Right forelimb (tissue), 1 donor: Measurements from ENCODE around the gene TAC4.

Experiments used
- DNase-seq: peaks from one replicate; pipeline ENCODE4 v3.0.0-alpha.2; 2018

TAC4 gene, protein sequence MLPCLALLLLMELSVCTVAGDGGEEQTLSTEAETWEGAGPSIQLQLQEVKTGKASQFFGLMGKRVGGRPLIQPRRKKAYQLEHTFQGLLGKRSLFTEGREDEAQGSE

DNA sequence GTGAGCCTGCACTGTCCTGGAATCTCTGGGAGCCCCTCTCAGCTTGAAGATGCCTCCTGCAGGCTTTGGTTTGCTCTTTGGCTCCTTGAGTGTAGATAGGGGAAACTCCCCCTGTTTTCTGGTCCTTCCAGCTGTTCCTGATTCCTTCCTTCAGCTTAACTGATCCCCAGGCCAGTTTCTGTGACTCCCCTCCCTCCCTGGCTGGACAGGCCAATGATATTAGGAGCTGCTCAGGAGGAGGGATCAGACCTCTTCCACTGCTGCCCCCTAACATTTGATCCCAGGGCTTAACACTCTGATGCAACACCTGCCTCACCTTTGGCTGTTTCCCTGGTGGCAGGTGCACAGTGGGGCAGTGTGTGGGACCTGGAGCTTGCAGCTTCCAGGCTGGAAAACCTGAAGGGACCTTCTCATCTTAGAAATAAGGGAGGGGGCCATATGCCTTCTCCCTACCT lies at the start of gene TAC4:
TAC4 (minus strand) TSS at position 51 of the 455 bp plus-strand sequence. CDS start 52 bp downstream, outside the sequence.
- no peak for DNase-seq

DNA sequence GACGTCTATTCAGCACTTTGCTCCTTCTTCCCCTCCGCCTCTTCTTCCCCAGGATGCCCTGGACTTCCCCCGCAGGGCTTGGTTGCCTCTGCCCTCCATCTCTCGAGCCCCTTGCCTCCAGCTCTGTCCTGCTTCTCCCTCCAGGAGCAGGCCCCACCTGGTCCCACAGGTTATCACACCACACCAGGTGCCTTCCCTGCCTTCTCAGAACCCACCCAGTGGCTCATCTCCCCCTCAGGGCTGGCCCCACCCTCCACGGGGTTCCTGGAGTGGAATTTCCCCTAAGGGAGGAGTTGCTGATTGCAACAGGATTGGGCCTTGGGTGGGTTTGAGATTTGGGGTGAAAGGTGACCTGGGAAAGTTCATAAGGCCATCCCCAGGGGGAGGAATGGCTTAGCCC lies 49.0 kb upstream of the TAC4 start:
- DNase-seq = no peak

DNA sequence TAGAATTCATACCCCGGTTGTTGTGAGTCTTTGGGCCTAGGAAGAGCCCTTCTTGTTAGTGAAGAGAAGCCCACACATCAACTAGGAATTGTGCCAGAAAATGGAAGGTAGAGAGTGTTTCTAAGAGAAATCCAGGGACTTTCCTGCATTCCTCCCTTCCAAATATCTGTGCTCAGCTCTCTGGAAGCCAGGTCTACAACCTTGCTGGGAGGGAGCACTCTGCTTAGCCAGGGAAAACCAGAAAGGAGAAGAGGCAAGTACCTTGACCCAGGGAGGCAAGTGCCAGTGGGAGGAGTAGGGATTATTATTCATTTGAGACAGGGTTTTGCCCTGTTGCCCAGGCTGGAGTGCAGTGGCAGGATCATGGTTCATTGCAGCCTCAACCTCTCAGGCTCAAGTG lies 48.4 kb upstream of the TAC4 start:
- DNase-seq = no peak

DNA sequence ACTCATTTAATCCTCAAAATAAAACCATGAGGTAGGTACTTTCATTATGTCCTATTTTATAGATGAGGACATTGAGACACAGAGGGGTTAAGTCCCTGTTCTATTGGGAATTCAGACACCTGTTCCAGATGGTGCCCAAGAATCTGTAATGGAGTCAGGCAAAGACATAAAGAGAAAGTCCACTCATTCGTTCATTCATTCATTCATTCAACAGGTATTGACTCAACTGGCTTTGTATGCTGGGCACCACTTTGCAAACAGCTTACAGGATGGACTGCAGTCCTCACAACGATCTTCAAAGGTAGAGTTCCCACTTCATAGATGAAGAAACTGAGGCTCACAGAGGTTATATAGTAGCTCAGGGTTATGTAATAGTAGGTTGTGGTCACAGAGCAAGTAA lies 47.9 kb upstream of the TAC4 start:
- no peak for DNase-seq

DNA sequence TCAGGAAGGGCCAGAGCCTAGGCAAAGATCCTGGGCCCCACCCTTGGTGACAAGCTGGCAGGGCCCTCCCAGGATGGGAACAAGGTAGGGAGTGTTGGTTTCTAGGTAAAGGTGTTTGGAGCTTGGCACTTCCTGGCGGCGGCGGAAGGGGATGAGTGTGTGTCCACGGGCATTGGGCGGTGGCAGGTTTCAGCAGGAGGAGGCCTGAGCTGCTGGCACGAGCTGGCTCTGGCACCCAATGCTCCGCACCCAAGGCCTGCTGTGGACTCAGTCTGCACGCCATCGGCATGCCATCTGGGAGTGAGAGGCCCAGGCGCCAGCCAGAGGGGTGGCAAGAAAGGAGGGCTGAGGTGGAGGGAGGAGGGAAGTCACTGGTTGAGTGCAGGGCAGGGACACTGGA lies 46.9 kb upstream of the TAC4 start:
- no peak for DNase-seq

DNA sequence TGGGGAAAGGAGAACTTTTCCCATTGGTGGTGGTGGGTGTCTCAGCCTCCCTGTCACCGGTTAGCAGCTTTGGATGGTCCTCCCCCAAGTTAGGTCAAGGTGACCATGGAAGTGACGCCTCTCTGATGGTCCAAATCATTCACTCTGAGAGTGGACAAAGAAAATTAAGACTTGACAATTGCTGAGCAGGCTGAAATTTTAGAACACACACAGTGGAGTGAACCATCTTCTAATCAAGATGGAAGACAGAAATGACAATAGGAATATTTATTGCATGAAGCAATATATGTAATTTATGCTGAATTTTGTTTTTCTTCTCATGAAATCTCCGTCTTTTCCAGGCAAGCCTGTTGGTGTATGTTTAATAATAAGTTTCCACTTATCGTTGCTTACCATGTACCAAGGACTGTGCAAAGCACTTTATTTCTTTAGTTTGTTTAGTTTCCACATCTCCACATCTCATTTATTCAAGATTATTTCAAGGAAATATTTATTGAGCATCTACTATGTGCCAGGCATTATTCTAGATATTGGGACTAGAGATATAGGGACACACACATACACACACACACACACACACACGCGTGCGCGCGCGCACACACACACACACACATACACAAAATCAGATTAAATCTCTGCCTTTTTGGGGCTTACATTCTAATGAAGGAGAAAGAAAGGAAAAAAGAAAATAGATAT lies 44.0 kb upstream of the TAC4 start:
- no peak for DNase-seq

DNA sequence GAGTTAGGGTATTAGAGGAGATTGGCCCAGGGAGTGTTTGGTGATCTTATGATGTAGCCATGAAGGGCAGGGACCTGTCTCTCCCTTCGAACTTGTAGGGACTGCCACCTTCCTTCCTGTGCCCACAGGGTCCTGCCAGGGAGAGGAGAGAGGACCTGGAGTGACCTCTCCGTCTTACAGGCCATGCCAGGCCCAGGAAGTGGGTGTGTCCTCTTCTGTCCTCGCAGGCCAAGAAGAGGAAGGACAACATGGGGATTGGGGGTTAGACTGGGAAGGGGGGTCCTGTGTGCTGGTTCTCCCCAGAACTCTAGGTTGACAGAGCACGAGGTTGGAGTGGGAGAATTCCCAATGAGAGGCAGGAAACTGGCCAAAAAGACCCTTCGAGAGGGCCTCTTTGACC lies 43.4 kb upstream of the TAC4 start:
- no peak for DNase-seq

DNA sequence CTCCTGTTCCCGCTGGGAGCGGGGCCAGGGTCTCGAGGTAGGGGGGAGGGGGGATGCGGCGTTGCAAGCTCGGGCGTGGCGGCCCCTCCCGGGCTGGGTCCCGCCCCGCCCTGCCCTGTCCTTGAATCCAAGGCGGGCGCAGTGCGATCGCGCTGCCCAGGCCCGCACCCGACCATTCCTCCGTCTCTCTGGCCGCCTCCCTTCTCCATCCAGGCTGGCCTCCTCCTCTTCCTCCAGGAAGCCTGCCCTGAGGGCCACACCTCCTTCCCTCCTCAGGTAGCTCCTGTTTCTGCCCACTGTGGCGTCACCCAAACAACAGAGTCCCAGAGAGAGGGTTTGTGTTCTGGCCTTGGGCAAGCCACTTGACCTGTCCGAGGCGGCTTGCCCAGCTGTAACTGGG lies 43.0 kb upstream of the TAC4 start:
- no peak for DNase-seq

DNA sequence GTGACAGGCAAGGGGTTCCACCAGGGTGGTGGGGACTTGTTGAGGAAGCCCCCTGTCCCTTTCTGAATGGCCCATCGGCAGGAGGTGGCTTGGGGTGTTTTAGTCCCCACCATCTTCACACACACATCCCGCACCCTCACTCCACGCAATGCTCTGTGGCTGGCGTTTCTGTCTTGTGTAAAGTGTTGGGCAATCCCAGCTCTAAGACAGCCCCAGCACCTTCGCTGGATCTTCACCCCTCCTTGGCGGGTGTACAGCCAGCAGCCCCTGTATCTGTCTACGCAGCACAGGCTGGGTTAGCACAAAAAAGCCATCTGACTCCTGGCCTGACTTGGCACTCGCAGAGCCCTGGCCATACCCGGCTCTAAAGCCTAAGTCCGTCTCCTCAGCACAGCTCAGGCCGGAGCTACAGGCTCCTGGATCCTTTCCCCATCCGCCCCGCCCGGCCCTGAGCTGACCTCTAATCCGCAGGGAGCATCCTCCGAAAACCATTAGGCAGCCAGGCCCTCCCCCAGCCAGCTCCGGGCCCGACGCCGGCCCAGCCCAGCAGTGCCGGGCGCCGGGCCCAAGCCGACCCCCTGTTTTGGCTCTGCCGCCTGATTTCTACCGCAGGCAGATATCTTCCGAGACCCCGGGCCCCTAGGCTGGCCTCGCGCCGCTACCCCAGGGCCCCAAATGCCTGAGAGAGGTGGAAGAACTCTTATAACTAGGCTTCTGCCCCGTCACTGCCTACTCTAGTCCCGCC lies 42.4 kb upstream of the TAC4 start:
- no peak for DNase-seq

DNA sequence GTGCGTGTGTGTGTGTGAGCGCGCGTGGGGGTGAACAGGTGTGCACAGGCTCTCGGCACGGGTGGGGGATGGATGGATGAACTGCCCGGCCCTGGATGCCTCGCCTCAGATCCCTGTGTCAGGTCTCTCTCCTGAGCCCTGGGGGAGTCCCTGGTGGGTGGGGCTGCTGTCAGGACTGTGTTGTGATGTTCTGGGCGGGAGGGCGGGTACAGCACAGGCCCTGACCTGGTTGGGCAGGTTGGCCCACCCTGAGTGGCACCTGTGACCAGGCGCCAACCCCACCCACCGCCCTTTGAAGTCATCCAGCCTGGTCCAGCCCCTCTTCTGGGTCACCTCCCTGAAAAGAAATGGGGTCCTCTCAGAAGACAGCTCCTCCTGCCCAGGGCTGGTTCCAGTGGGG lies 41.6 kb upstream of the TAC4 start:
- DNase-seq = no peak

DNA sequence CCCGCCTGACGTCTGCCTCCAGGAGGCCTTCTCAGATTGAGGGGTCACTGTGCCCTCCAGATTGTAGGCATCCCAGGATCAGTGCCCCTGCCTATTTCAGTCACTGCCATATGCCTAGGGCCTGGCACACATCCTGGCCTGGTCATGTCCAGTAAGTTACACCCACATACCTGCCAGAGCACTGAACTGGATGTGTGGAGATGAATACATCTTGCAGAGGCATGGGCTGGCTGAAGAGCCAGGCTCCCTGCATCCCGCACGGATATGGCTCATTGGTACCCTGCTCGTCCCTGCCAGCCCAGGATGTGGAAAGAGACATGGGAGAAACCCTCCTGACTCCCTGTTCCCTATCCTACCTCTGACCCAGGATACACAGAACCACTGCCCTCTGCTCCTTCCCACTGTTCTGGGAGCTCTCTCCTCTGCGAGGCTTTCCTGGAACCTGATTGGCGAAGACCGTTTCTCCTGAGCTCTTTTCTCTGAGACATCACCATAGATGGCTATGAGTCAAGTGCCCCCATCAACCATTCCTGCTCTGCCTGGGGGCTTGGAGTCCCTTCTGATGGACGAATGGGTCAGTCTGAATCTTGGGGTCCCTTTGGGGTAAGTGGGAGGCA lies 40.0 kb upstream of the TAC4 start:
- DNase-seq = no peak

DNA sequence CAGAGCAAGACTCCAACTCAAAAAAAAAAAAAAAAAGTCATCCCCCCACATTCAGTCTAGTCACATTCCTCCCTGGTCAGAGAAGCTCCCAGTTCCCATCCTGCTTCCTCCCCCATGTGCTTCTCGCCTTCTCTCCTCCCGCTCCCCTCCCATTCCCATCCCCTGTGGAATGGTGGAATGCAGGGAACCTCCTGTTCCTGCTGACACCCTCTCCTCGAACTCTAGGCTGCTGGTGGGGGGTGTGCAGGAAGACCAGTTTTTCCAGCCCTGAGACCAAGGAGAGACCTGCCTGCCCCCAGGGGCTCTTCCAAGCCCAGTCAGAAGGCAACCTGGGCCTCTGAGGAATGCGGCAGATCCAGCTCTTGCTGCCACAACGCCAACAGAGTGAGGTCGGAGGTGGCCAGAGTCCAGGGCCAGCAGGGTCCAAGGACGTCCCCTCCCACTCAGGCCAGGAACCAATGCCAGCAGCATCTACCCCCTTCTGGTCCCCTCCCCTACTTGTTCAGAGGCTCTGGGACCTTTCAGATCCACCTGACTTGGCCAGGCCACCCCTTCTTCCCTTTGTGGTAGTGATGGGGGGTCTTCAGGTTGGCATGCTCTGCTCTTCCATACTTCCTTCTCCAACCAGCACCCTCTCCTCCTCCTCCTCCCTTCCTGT lies 39.3 kb upstream of the TAC4 start:
- no peak for DNase-seq

DNA sequence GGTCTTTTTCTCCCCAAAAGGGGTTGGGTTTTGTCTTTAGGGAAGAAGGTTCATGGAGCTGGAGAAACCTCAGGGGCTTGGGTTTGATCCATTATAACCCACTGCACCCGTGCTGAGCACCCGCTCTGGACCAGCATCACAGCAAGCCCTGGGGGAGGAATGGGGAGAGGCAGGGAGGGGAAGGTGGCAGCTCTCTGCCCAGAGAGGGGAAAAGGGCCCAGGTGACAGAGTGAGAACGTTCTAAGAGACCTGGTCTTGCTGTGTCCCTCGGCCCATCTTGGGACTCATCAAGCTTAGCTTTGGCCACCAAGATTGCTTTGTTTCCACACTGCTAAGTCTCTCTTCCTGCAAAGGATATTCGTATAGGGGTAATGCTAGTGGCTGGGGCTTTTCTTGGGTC lies 38.2 kb upstream of the TAC4 start:
- DNase-seq = no peak

DNA sequence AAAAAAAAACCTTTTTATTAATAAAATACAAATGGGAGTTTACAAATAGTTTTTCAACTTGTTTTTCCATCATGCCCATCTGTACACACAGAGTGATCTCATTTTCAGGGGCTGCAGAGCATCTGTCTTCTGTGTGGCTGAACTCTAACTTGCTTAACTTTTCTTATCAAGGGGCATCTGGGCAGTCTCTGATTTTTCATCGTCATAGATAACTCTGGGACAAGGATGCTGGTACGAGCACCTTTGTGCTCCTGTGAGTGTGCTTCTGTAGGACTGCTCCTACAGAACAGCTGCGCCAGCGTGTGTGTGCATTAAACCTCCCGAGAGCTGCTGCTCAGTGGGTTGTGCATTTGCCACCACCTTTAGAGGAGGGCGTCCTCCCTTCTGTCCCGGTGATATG lies 34.6 kb upstream of the TAC4 start:
- no peak for DNase-seq

DNA sequence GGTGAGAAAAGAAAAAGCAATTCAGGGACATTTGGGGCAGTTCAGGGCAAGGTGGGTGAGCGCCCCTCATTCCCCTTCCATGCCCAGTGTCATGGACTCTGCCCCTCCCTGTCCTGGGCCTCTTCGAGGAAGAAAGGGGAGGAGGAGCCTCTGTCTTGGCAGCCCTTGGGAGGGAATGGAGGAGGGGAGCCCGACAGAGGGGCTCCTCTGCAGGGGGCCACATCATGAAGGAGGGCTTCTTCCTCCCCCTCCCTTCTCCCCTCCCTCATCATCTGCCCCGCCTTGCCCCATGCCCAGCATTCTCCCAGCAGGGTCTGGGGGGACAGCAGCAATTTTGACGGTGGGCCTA lies 33.2 kb upstream of the TAC4 start:
- no peak for DNase-seq

DNA sequence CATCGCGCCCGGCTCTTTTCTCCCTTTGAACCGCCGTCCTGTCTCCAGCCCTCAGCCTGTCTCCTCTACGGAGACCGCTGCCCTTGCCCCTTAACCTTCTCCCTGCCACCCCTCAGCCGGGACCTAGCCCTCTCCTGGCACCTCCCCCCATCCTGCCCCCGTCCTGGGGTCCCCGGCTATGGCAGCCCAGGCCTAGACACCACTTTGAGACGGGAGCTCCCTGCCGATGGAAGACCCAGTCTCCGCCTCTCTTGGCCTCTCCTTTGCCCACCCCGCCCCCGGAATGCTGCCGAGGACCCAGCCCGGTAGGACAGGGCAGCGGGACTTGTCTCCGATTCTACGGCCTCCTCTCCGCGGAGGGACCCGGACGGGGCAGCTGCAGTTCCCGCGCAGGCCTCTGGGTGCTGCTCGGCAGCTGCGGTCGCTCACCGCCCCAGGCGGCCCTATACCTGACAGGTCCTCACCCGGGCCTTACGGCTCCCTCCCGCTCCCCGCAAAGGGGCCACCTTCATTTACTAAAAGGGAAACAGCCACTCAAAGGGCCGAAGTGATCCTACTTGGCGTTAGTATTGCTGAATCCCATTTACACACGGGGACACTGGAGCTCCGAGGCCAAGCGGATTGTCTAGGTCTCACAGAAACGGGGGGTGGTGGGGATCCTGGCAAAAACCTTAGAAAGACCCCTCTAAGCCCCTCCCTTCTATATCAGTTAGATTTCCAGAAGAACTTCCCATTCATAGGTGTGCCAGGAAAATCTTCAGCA lies 32.6 kb upstream of the TAC4 start:
- DNase-seq = peak; percentile 81

DNA sequence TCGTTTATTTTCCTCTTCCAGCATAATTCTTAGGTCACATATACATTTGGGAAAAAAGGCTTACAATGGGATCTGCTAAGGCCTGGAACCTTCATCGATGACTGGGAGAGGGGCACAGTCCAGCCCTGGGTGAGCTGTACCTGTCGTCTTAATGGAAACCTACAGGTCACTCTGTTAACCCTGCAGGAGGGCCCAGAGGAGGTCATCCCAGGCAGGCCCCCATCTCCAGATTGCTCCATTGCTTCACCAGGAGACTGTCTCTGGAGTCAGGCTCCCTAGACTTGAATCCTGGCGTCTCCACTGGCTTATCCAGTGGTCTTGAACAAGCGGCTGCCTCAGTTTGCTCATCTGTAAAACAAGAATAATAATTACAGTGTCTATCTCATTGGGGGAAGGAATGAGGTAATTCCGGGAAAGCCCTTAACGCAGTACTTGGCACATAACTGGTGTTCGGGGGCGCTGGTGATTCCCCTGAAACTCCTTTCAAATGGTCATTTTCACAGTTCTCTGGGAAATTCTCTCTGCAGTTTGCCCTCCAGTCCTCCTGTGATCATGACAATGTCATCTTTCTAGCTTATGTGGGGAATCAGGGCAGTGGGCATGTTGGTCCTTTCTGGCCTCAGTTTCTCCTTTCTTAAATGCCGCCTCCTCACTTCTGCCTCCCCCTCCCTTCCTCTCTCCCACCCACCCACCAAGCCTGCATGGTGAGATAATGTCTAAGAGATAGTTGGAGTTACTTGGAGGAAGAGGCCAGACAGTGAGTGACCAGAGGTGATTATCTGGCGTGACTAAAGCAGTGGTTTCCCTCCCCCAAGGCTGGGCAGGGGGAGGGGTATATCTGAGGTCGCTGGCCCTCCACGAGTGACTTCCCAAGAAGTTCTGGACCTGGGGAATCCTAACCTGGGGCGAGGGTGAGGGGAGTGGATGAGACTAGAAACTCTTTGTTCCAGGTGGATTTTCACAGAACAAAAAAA lies 31.3 kb upstream of the TAC4 start:
- DNase-seq = no peak

DNA sequence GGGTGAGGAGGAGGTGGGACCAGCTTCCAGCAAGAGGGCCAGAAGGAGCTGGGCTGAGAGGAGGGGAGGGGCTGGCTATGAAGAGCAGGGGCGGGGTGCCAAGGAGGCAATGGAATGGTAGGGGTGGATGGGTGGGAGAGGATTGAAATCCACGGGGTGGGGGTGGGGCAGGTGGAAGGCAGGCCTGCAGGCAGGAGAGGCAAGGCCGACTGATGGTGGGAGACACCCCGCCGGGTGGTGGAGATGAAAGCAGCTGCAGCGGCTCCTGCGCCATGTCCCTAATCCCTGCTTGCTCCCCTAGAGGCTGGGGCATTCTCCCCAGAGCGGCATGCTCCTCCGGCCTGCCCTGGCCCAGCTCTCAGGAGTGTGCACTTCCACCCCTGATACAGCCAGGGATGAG lies 27.8 kb upstream of the TAC4 start:
- DNase-seq = no peak

DNA sequence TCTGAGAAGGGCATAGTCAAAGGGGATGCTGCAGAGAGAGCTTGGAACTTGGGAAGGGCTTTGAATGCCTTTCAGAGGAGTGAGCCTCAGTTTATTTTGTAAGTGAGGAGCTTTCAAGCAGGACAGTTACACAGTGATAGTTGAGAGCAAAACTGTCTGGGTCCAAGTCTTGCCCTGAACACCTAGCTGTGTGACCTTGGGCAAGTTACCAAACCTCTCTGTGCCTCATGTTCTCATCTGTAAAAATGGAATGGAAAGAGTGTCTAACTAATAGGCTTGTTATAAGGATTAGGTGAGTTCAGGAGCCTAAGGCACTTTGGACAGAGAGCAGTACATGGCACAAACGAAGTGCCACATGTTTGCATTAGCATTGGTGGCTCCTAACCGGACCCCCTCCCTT lies 27.0 kb upstream of the TAC4 start:
- no peak for DNase-seq

DNA sequence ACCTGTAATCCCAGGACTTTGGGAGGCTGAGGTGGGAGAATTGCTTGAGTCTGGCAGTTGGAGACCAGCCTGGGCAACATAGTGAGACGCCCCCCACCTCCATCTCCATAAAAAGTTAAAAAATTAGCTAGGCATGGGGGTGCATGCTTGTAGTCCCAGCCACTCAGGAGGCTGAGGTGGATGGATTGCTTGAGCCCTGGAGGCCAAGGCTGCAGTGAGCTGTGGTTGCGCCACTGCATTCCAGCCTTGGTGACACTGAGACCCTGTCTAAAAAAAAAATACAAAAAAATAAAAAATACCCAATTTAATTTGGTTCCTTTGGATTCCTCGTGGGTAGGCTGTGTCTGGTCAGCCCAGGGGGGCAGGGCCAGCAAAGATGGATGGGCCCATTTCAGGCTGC lies 26.1 kb upstream of the TAC4 start:
- DNase-seq = no peak

DNA sequence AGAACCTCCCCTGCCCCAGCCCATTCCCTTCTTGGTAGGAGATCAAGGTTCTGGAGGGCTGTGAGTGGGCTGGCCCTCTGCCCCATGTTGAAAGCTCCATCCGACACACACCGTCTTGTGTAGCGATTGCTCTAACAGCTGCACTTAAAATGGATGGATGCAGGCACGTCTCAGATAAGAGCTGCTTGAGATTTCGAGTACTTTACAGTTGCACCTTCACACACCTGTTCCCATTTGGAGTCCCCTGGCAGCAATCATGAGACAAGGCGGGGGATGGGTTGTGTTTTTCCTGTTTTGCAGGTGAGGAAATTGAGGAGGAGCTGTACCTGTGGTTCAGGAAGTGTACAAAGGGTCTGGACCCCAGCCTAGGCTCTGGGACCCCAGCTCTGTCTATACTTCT lies 25.6 kb upstream of the TAC4 start:
- no peak for DNase-seq
